Hematopoietic multipotent progenitor cell treated with erythropoietin and hydrocortisone succinate and interleukin-3 and kit ligand, for 15 days (in vitro differentiated cells): Measurements from ENCODE around the gene WFDC1.

Source experiments
- DNase-seq: peaks from one replicate; pipeline ENCODE4 v3.0.0-alpha.2; 2015; ENCODE audit warnings: low spot score

The WFDC1 gene

GRCh38 chr16:84378099-84378498 is 83.4 kb downstream of the WFDC1 start:
- DNase-seq, result no peak

GRCh38 chr16:84378567-84378966 is 83.9 kb downstream of the WFDC1 start:
- DNase-seq, result no peak

GRCh38 chr16:84379008-84379708 is 84.5 kb downstream of the WFDC1 start:
- no peak for DNase-seq
